WTC11 (cell line): Measurements from ENCODE around the gene ABCD4. TPM values are rescaled to one million over a fixed set of nuclear protein-coding genes. Genes with fewer than 3 reads are reported as not detected.

ENCODE experiments used
- ATAC-seq: fragments of 200-7000 bp; cut with Tn5 transposase; 2 replicates; pipeline ENCODE4 v1.10.0; 2021; ENCODE audit warnings: mild to moderate bottlenecking, moderate library complexity
- CTCF ChIA-PET: fragments of 300-600 bp; sonication (Branson Sonifier 250); formaldehyde crosslinking; loops from one replicate; lab custom pipeline; 2021; ENCODE audit warnings: antibody characterized with exemption; lab: Charles Lee
- POLR2A ChIA-PET: fragments of 350-600 bp; sonication (Branson Sonifier 250); formaldehyde crosslinking; loops from one replicate; lab custom pipeline; 2021; ENCODE audit warnings: antibody characterized with exemption; lab: Charles Lee
- DNase-seq: peaks from one replicate; pipeline ENCODE4 v3.0.0; 2021; ENCODE audit warnings: low spot score
- H3K27ac Mint-ChIP-seq: 2 replicates; pipeline ENCODE4 v1.8.0; 2021; ENCODE audit warnings: mixed read lengths
- H3K27me3 Mint-ChIP-seq: 2 replicates; pipeline ENCODE4 v1.8.0; 2021; ENCODE audit warnings: low read depth, mild to moderate bottlenecking, moderate library complexity, mixed read lengths
- H3K36me3 Mint-ChIP-seq: 2 replicates; pipeline ENCODE4 v1.8.0; 2021; ENCODE audit warnings: mixed read lengths
- H3K4me1 Mint-ChIP-seq: 2 replicates; pipeline ENCODE4 v1.8.0; 2022; ENCODE audit warnings: mixed read lengths
- H3K4me3 Mint-ChIP-seq: 2 replicates; pipeline ENCODE4 v1.8.0; 2021; ENCODE audit warnings: mild to moderate bottlenecking, moderate library complexity, mixed read lengths
- H3K9me3 Mint-ChIP-seq: 2 replicates; pipeline ENCODE4 v1.8.0; 2021; ENCODE audit warnings: mixed read lengths
- ATF6 ChIP-seq: sonication (generic); formaldehyde crosslinking; IDR thresholded peaks from 2 replicates; pipeline ENCODE4 v1.8.1; 2023; ENCODE audit warnings: mild to moderate bottlenecking, missing genetic modification reagents
- CBFB ChIP-seq: sonication (generic); formaldehyde crosslinking; IDR thresholded peaks from 2 replicates; pipeline ENCODE4 v1.8.1; 2022; ENCODE audit warnings: mild to moderate bottlenecking, low read depth, missing genetic modification reagents
- CDX4 ChIP-seq: fragments of 250-450 bp; sonication (Bioruptor Pico); IDR thresholded peaks from 2 replicates; pipeline ENCODE4 v1.9.0; 2021; ENCODE audit warnings: moderate library complexity, mild to moderate bottlenecking, inconsistent platforms, borderline replicate concordance
- ELF4 ChIP-seq: sonication (generic); formaldehyde crosslinking; IDR thresholded peaks from 2 replicates; pipeline ENCODE4 v1.8.1; 2022; ENCODE audit warnings: low read depth, mild to moderate bottlenecking, moderate library complexity, missing genetic modification reagents
- EMX1 ChIP-seq: fragments of 250-450 bp; sonication (Bioruptor Pico); IDR thresholded peaks from 2 replicates; pipeline ENCODE4 v1.8.0; 2021; ENCODE audit warnings: mild to moderate bottlenecking
- MLX ChIP-seq: sonication (generic); formaldehyde crosslinking; IDR thresholded peaks from 2 replicates; pipeline ENCODE4 v1.8.1; 2023; ENCODE audit warnings: mild to moderate bottlenecking, missing genetic modification reagents, moderate library complexity
- NFYB ChIP-seq: sonication (generic); formaldehyde crosslinking; conservative IDR thresholded peaks from 2 replicates; pipeline ENCODE4 v1.8.0; 2022; ENCODE audit warnings: low read depth, missing genetic modification reagents
- NR1H2 ChIP-seq: sonication (generic); formaldehyde crosslinking; IDR thresholded peaks from 2 replicates; pipeline ENCODE4 v1.9.0; 2021; ENCODE audit warnings: mild to moderate bottlenecking, moderate library complexity, missing genetic modification reagents
- NR3C1 ChIP-seq: sonication (generic); formaldehyde crosslinking; conservative IDR thresholded peaks from 2 replicates; pipeline ENCODE4 v1.8.1; 2023; ENCODE audit warnings: low read depth, mild to moderate bottlenecking, missing genetic modification reagents
- PREB ChIP-seq: sonication (generic); formaldehyde crosslinking; IDR thresholded peaks from 2 replicates; pipeline ENCODE4 v1.8.1; 2022; ENCODE audit warnings: mild to moderate bottlenecking, missing genetic modification reagents, moderate library complexity, borderline replicate concordance
- PRRX2 ChIP-seq: fragments of 250-450 bp; sonication (Bioruptor Pico); IDR thresholded peaks from 2 replicates; pipeline ENCODE4 v1.8.0; 2021; ENCODE audit warnings: mild to moderate bottlenecking
- TCF7 ChIP-seq: sonication (generic); formaldehyde crosslinking; IDR thresholded peaks from 2 replicates; pipeline ENCODE4 v1.8.0; 2022; ENCODE audit warnings: mild to moderate bottlenecking, low read depth, missing genetic modification reagents, moderate library complexity
- TEAD1 ChIP-seq: sonication (generic); formaldehyde crosslinking; IDR thresholded peaks from 2 replicates; pipeline ENCODE4 v1.8.0; 2022; ENCODE audit warnings: mild to moderate bottlenecking, missing genetic modification reagents
- USF1 ChIP-seq: sonication (generic); formaldehyde crosslinking; IDR thresholded peaks from 2 replicates; pipeline ENCODE4 v1.8.0; 2022; ENCODE audit warnings: mild to moderate bottlenecking, missing genetic modification reagents
- ZBTB43 ChIP-seq: sonication (generic); formaldehyde crosslinking; IDR thresholded peaks from 2 replicates; pipeline ENCODE4 v1.8.1; 2023; ENCODE audit warnings: mild to moderate bottlenecking, missing genetic modification reagents
- ZNF317 ChIP-seq: sonication (generic); formaldehyde crosslinking; IDR thresholded peaks from 2 replicates; pipeline ENCODE4 v1.8.1; 2023; ENCODE audit warnings: low read depth, mild to moderate bottlenecking, moderate library complexity, missing genetic modification reagents, borderline replicate concordance
- ZNF423 ChIP-seq: fragments of 250-450 bp; sonication (Bioruptor Pico); IDR thresholded peaks from 2 replicates; pipeline ENCODE4 v2.1.2; 2022; ENCODE audit warnings: mild to moderate bottlenecking, moderate library complexity
- ZNF425 ChIP-seq: fragments of 250-450 bp; sonication (Bioruptor Pico); conservative IDR thresholded peaks from 2 replicates; pipeline ENCODE4 v1.9.0; 2021; ENCODE audit warnings: mild to moderate bottlenecking
- ZNF512 ChIP-seq: sonication (generic); formaldehyde crosslinking; IDR thresholded peaks from 2 replicates; pipeline ENCODE4 v1.8.1; 2022; ENCODE audit warnings: missing genetic modification reagents, borderline replicate concordance
- ZSCAN18 ChIP-seq: fragments of 250-450 bp; sonication (Bioruptor Pico); IDR thresholded peaks from 2 replicates; pipeline ENCODE4 v2.1.2; 2022; ENCODE audit warnings: mild to moderate bottlenecking, moderate library complexity
- total RNA-seq: library from RNA; stranded (reverse); gene quantifications from 3 replicates; pipeline ENCODE4 v1.2.3, GENCODE V29; 2021

The ABCD4 gene
- total RNA-seq, 1 experiment from 2014 or later = 90.2 TPM

- no peaks in the 10 kb centered on the region for H3K9me3 Mint-ChIP-seq
- DNase-seq (peak; percentile 56), ATAC-seq (peak; percentile 36)
- peak within 1 kb of the TSS; percentile 66 for H3K4me3 Mint-ChIP-seq
- POLR2A ChIA-PET = interaction anchor here (0.6 kb wide), 2 partner anchors 14 to 687 kb away, joined by 5 read pairs; no protein-coding TSS in a partner anchor
- no peaks in the 10 kb centered on the region for H3K36me3 Mint-ChIP-seq
- H3K27ac Mint-ChIP-seq = no peak within 1 kb of the TSS
- H3K4me1 Mint-ChIP-seq = peaks cover 27% of the 10 kb centered on the region
- TF ChIP-seq ATF6 (CRISPR knock-in tag) (no peak), ZNF423 (CRISPR knock-in tag) (peak; percentile 71), ZNF512 (CRISPR knock-in tag) (no peak), USF1 (CRISPR knock-in tag) (no peak), TCF7 (no peak), CBFB (CRISPR knock-in tag) (no peak), NFYB (CRISPR knock-in tag) (peak; percentile 44; the same call in 1 of the 2 replicates)
- H3K27me3 Mint-ChIP-seq = peaks cover 93% of the 10 kb centered on the region
- CTCF ChIA-PET = interaction anchor here (0.7 to 11.1 kb wide), 8 partner anchors 9 to 99 kb away, joined by 3 to 89 read pairs (median 4); no protein-coding TSS in a partner anchor
These were observed 63.5 kb downstream of the ABCD4 start, which contains the start of gene VSX2 for GRCh38 chr14:74238974-74239847. Gene VSX2 (plus strand): TSS chr14:74239449. CDS start chr14:74239562, 113 bp downstream.

GRCh38 chr14:74237441-74237840 is 65.3 kb downstream of the ABCD4 start:
- DNase-seq = no peak
- H3K27me3 Mint-ChIP-seq = peaks cover 78% of the 10 kb centered on the region
- ATAC-seq = no peak
- H3K27ac Mint-ChIP-seq = no peak overlapping the region
- peaks cover under 1% of the 10 kb centered on the region for H3K9me3 Mint-ChIP-seq
- H3K36me3 Mint-ChIP-seq = peaks cover under 1% of the 10 kb centered on the region; the same call in 1 of the 2 replicates
- H3K4me3 Mint-ChIP-seq = no peak overlapping the region
- ChIA-PET CTCF (interaction anchor here (1.7 to 2.3 kb wide), 2 partner anchors 15 to 20 kb away, joined by 7 to 14 read pairs; no protein-coding TSS in a partner anchor), POLR2A (no interaction called here)
- peaks cover 11% of the 10 kb centered on the region for H3K4me1 Mint-ChIP-seq
- TF ChIP-seq ZSCAN18 (CRISPR knock-in tag) = no peak
- TF ChIP-seq CBFB (CRISPR knock-in tag) = no peak
- no peak for TF ChIP-seq ZBTB43
- no peak for TF ChIP-seq MLX (CRISPR knock-in tag)
- TF ChIP-seq TEAD1 (CRISPR knock-in tag) = no peak
- TF ChIP-seq PRRX2 = no peak
- no peak for TF ChIP-seq EMX1 (CRISPR knock-in tag)
- TF ChIP-seq ELF4 (CRISPR knock-in tag) = no peak
- no peak for TF ChIP-seq NR3C1 (CRISPR knock-in tag)
- TF ChIP-seq CDX4 (CRISPR knock-in tag) = no peak
- TF ChIP-seq ZNF317 (CRISPR knock-in tag) = no peak
- TF ChIP-seq ZNF425 = no peak
- no peak for TF ChIP-seq NR1H2
- no peak for TF ChIP-seq TCF7
- no peak for TF ChIP-seq PREB (CRISPR knock-in tag)
